Panc1 (cell line): ENCODE results near the gene CDK17.
"Not testable (repeated sequence)": the region's sequence is repeated elsewhere in the genome, so short reads cannot be mapped to it uniquely, and the experiment has no call there.

Source experiments
- CTCF ChIP-seq: fragments of 450-650 bp; IDR thresholded peaks from 2 replicates; pipeline ENCODE4 v1.5.1; 2017; ENCODE audit warnings: mild to moderate bottlenecking
- POLR2AphosphoS5 ChIP-seq: IDR thresholded peaks from 2 replicates; pipeline ENCODE4 v1.6.1; 2012; ENCODE audit warnings: mild to moderate bottlenecking, low read depth, low read length, moderate library complexity

- not testable (repeated sequence) for TF ChIP-seq CTCF, POLR2AphosphoS5
These were observed 17.4 kb upstream of the CDK17 start for GRCh38 chr12:96417688-96418087.
